Mesodermal cell (in vitro differentiated cells): Measurements from ENCODE around the gene MED9. TPM values are rescaled to one million over a fixed set of nuclear protein-coding genes. Genes with fewer than 3 reads are reported as not detected.
A peak's percentile ranks its signal among the peaks of the same experiment; 100 is the strongest.
"Not testable (repeated sequence)": the region's sequence is repeated elsewhere in the genome, so short reads cannot be mapped to it uniquely, and the experiment has no call there.

Source experiments
- H3K27ac ChIP-seq: 2 replicates; pipeline ENCODE4 v1.7.0; 2013; ENCODE audit warnings: mild to moderate bottlenecking, low read depth, low read length, moderate library complexity; ENCODE audit not compliant: severe bottlenecking
- H3K36me3 ChIP-seq: 2 replicates; pipeline ENCODE4 v1.7.1; 2013; ENCODE audit warnings: mild to moderate bottlenecking, low read length, moderate library complexity; ENCODE audit not compliant: control insufficient read depth, insufficient read depth
- H3K4me1 ChIP-seq: one replicate; pipeline ENCODE4 v1.7.1; 2013; ENCODE audit warnings: mild to moderate bottlenecking, low read length; ENCODE audit not compliant: insufficient read depth, control insufficient read depth, poor library complexity, severe bottlenecking
- H3K4me3 ChIP-seq: 2 replicates; pipeline ENCODE4 v1.7.0; 2013; ENCODE audit warnings: low read length, control low read depth, mild to moderate bottlenecking; ENCODE audit not compliant: insufficient read depth, poor library complexity, severe bottlenecking; ENCODE audit errors: extremely low read depth
- H3K9me3 ChIP-seq: 2 replicates; pipeline ENCODE4 v1.7.1; 2013; ENCODE audit warnings: mild to moderate bottlenecking, low read length, moderate library complexity; ENCODE audit not compliant: control insufficient read depth
- WGBS, 2 experiments: methylation state at CpG; one replicate each; pipeline ENCODE4 v1.1.5; 2013; ENCODE audit warnings: missing lambda C conversion rate in 2 of 2; ENCODE audit not compliant: insufficient coverage in 2 of 2; 5-methylcytosine and 5-hydroxymethylcytosine counted together
- polyA plus RNA-seq, 2 experiments: library from polyadenylated mRNA; stranded (reverse); fragments of 50-300 nt; gene quantifications; one replicate each; pipeline ENCODE4 v1.2.3, GENCODE V29; 2013

The MED9 gene, protein sequence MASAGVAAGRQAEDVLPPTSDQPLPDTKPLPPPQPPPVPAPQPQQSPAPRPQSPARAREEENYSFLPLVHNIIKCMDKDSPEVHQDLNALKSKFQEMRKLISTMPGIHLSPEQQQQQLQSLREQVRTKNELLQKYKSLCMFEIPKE
- polyA plus RNA-seq (2013, experiment 1 of 2): 13.9 TPM
- polyA plus RNA-seq (2013, experiment 2 of 2): 12.1 TPM

DNA sequence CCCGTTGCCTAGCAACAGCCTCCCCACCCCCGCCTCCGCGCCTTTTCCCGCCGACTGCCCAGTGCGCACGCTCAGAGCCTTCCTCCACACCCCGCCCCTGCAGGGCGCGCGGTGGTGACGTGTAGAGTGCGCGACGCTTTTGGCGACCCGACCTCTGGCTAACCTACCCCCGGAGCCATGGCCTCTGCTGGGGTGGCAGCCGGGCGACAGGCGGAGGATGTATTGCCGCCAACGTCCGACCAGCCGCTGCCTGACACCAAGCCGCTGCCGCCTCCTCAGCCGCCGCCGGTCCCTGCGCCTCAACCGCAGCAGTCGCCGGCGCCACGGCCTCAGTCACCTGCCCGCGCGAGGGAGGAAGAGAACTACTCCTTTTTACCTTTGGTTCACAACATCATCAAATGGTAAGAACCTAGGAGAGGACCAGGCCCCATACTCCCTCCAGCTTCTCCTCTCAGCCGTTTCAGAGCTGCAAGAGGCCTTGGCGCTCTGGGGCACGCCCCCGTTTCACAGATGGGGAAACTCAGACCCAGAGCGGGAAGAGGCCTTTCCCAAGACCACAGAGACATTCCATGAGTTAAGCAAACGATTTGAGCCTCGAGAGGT lies at the start of gene MED9:
Gene MED9, plus strand, starts transcription at position 136 of the 603 bp plus-strand sequence. Its CDS starts 42 bp downstream, at position 178.
- 0% methylated on average over 20 to 46 of the region's 47 CpGs for WGBS, 2 experiments
- Histone ChIP-seq H3K27ac (peak within 1 kb of the TSS; percentile 49), H3K9me3 (no peaks in the 10 kb centered on the region), H3K36me3 (peaks cover 23% of the 10 kb centered on the region), H3K4me3 (peak within 1 kb of the TSS; percentile 96), H3K4me1 (peaks cover 6% of the 10 kb centered on the region)

DNA sequence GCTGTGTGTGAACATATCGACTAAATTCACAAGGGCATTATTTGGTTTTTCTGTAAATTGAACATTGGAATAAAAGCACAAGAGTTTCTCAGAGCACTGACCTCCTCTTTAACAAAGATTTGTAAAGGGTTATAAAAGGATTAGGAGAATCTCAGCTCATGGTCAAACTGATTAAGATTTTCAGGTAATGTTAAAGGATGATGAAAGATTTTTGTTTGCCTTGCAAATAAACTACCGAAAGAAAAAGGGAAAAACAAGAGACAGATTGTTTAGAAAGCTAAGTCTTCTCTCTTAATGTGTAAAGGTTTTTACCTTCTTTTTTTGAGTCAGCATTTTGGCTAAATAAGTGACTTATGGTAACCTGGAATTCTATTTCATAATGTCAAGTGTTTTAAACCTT lies 47.6 kb upstream of the MED9 start:
- Histone ChIP-seq H3K27ac (no peak overlapping the region), H3K4me1 (peaks cover 5% of the 10 kb centered on the region), H3K4me3 (no peak overlapping the region), H3K36me3 (no peaks in the 10 kb centered on the region), H3K9me3 (peaks cover 26% of the 10 kb centered on the region)
- 89% methylated on average over 2 of the region's 2 CpGs for WGBS, 2 experiments

DNA sequence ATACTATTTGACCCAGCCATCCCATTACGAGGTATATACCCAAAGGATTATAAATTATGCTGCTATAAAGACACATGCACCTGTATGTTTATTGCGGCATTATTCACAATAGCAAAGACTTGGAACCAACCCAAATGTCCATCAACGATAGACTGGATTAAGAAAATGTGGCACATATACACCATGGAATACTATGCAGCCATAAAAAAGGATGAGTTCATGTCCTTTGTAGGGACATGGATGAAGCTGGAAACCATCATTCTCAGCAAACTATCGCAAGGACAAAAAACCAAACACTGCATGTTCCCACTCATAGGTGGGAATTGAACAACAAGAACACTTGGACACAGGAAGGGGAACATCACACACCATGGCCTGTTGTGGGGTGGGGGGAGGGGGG lies 45.9 kb upstream of the MED9 start:
- H3K36me3 ChIP-seq, H3K27ac ChIP-seq, H3K4me3 ChIP-seq: not testable (repeated sequence)
- H3K4me1 ChIP-seq: peaks cover 20% of the 10 kb centered on the region
- WGBS, 2 experiments: 100% methylated on average over 1 of the region's 4 CpGs; no CpG with 5 or more reads in 1 of the 2 experiments
- H3K9me3 ChIP-seq: peaks cover 11% of the 10 kb centered on the region

DNA sequence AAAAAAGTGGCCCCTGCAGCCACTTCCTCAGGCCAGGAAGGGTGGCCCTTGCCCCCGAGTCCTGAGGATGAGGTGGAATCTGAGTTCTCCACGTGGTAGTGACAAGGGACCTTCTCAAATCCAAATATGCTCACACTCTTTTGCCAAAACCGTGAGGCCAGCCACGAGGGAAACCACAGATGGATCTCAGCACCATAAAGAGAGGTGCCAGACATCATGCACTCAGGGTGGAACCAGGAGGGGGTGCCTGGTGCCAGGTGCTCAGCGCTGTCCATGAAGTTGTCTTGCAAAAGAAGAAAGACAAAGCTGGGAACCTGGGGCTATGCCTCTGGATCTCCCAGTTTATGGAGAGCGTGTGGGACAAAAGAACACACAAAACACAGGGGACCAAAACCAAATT lies 45.2 kb upstream of the MED9 start:
- Histone ChIP-seq H3K9me3 (peaks cover 11% of the 10 kb centered on the region), H3K27ac (no peak overlapping the region), H3K4me1 (peaks cover 21% of the 10 kb centered on the region), H3K4me3 (no peak overlapping the region), H3K36me3 (no peaks in the 10 kb centered on the region)
- 81 to 92% methylated on average over 6 of the region's 6 CpGs for WGBS, 2 experiments

DNA sequence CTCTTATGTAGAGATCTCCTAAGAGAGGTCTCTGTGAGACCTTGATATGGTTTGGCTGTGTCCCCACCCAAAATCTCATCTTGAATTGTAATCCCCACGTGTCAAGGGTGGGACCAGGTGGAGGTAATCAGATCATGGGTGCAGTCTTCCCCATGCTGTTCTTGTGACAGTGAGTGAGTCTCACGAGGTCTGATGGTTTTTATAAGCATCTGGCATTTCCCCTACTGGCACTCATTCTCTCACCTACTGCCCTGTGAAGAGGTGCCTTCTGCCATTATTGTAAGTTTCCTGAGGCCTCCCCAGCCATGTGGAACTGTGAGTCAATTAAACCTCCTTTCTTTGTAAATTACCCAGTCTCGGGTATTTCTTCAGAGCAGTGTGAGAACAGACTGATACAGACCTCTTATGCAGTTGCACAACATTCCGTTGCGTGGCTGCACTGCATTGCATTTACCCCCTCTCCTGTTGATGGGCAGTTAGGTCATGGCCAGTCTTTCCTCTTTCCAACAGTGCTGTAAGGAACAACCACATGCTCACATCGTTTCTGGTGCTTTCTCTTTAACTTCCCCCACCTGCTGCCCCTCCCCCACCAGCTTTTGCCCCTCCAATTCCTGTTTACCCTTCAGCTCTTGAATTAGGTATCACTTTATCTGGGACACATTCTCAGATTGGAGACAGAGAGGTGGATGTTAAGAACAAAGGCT lies 43.6 kb upstream of the MED9 start:
- 83 to 93% methylated on average over 4 to 5 of the region's 6 CpGs for WGBS, 2 experiments

DNA sequence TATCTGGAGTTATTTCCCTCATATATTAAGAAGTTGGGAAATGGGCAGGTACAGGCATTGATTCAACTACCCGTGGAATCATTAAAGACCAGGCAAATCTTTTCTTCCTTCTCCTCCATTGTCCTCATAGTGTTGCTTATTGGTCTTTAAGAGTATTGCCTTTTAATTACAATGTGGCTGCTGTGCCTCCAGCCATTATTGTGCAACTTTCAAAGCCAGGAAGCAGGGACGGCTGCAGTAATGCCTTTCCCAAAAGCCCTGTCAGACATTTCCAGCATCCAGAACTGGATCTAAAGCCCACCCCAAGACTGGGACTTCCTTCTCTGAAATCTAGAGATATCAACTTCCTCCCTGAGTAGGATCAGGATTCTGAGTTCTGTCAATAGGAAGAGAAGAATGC lies 42.3 kb upstream of the MED9 start:
- peak overlapping the region; percentile 47 for H3K27ac ChIP-seq

More for the DNA sequence above, 43.6 kb upstream of the MED9 start:
- Histone ChIP-seq H3K27ac (no peak overlapping the region), H3K36me3 (no peaks in the 10 kb centered on the region), H3K4me3 (no peak overlapping the region), H3K4me1 (peaks cover 21% of the 10 kb centered on the region), H3K9me3 (peaks cover 11% of the 10 kb centered on the region)

DNA sequence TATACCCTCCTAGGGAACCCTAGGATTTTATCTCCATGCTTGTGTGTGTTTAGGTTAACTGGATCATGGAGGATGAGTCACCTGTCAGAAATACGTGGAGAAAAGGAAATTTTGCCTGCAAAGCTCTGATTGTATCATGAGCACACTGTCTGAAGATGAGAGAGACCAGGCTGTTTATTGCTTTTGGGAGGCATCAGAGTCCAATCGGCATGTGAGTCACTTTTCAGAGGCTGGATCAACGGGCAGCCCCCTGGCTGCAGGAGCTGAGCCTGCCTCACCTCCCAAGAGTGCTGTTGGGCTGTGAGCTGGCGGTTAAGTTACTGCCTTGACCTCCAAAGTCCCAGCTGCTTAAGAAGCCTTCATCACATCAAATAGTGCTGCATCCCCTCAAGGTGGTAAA lies 41.5 kb upstream of the MED9 start:
- 61 to 64% methylated on average over 4 of the region's 4 CpGs for WGBS, 2 experiments
- Histone ChIP-seq H3K36me3 (no peaks in the 10 kb centered on the region), H3K4me1 (peaks cover 24% of the 10 kb centered on the region), H3K9me3 (peaks cover under 1% of the 10 kb centered on the region), H3K4me3 (no peak overlapping the region), H3K27ac (peak overlapping the region; percentile 47)

More for the DNA sequence above, 42.3 kb upstream of the MED9 start:
- peaks cover 9% of the 10 kb centered on the region for H3K9me3 ChIP-seq
- peaks cover 21% of the 10 kb centered on the region for H3K4me1 ChIP-seq
- WGBS, 2 experiments: 80 to 100% methylated on average over 1 of the region's 2 CpGs
- no peaks in the 10 kb centered on the region for H3K36me3 ChIP-seq
- no peak overlapping the region for H3K4me3 ChIP-seq

DNA sequence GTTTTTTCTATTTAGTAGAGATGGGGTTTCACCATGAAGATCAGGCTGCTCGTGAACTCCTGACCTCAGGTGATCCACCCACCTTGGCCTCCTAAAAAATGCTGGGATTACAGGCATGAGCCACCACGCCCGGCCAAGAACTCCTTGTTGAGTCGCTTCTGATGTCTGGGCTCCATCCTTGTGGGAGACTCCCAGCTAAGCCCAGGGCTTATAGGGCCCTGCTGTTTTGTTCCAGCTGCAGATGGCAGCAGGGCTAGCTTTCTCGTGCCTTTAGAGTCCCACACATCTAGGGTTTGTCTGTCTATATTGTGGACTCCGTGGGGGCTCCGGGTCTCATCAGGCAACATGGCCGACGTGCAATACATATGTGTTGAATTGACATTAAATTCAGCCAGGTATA lies 39.3 kb upstream of the MED9 start:
- Histone ChIP-seq H3K36me3 (no peaks in the 10 kb centered on the region), H3K4me1 (peaks cover 29% of the 10 kb centered on the region)
- 96 to 99% methylated on average over 7 of the region's 9 CpGs for WGBS, 2 experiments

DNA sequence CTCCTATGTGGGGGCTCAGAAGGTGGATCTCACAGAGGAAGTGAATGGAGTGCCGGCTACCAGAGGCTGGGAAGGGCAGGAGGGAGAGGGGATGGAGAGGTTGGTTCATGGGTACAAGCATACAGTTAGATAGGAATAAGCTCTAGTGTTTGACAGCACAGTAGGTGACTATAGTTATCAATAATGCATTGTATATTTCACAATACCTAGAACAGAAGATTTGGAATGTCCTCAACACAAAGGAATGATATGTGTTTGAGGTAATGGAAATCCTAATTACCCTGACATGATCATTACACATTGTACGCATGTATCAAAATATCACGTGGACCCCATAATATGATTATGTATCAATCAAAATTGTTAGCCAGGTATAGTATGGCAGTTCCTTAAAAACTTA lies 38.9 kb upstream of the MED9 start:
- Histone ChIP-seq H3K4me1 (peaks cover 29% of the 10 kb centered on the region), H3K4me3 (no peak overlapping the region), H3K9me3 (no peaks in the 10 kb centered on the region), H3K36me3 (no peaks in the 10 kb centered on the region), H3K27ac (no peak overlapping the region)
- 100% methylated on average over 1 of the region's 3 CpGs for whole genome bisulfite sequencing, 2 experiments

More for the DNA sequence above, 39.3 kb upstream of the MED9 start:
- no peaks in the 10 kb centered on the region for H3K9me3 ChIP-seq
- H3K4me3 ChIP-seq: no peak overlapping the region
- H3K27ac ChIP-seq: no peak overlapping the region

DNA sequence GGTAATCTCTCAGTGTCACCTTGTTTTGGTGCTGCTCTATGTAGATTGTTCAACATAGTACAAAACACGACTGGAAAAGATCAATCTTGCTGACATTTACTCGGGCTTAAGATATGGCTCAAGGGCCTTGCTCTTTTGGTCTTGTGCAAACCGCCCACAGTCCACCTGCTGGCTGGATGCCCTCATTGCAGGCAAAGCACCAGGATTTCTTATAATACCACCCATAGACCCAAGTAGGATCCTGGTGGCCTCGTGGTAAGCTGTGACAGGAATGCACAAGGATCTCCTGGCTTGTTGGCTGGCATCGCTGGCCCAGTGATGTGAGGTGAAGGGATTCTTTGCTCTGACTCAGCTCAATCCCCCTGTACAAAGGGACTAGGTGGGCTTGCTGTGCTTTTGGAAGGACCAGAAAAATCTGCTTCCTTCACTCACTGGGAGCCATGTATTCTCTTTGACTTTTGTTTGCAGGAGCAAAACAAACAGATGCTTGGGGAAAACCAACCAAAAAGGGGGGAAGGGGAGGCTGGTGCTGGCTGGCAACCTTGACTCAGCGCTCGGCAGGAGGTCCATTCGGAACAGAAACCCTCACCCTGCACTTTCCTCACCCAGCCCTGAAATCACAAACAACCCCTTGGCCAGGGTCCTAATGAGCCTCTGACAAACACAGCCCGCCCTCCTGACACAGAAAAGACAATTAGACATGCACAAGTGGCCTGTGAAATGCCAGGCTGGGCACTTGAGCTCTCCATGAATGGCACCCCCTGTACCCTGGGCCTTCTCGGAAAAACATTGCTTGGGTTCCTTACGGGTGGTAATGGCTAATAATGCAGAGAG lies 36.6 kb upstream of the MED9 start:
- Histone ChIP-seq H3K36me3 (no peaks in the 10 kb centered on the region), H3K9me3 (no peaks in the 10 kb centered on the region), H3K27ac (no peak overlapping the region), H3K4me1 (peaks cover 18% of the 10 kb centered on the region), H3K4me3 (no peak overlapping the region)
- 70 to 79% methylated on average over 5 to 6 of the region's 11 CpGs for WGBS, 2 experiments
